ENCODE data around the gene NDUFAF2. TPM values are rescaled to one million over a fixed set of nuclear protein-coding genes. Genes with fewer than 3 reads are reported as not detected.
"Not testable (repeated sequence)": the region's sequence is repeated elsewhere in the genome, so short reads cannot be mapped to it uniquely, and the experiment has no call there.

The NDUFAF2 gene
- total RNA-seq, 4 donors from 2014 or later = 5.4 to 56.1 (median 7.3) TPM

GRCh38 chr5:61182449-61182848 lies 237.4 kb downstream of the NDUFAF2 start:
- no peaks in the 10 kb centered on the region for H3K36me3 ChIP-seq
- no peaks in the 10 kb centered on the region for H3K27me3 ChIP-seq
- TF ChIP-seq CTCF (IDR thresholded peaks at IDR 0.05) = no peak
- no peak for TF ChIP-seq POLR2A (IDR thresholded peaks at IDR 0.05)
- H3K4me3 ChIP-seq = no peak overlapping the region
- H3K9me3 ChIP-seq = no peaks in the 10 kb centered on the region
- H3K27ac ChIP-seq = no peak overlapping the region
- H3K4me1 ChIP-seq = no peaks in the 10 kb centered on the region
- DNase-seq = no peak

DNA sequence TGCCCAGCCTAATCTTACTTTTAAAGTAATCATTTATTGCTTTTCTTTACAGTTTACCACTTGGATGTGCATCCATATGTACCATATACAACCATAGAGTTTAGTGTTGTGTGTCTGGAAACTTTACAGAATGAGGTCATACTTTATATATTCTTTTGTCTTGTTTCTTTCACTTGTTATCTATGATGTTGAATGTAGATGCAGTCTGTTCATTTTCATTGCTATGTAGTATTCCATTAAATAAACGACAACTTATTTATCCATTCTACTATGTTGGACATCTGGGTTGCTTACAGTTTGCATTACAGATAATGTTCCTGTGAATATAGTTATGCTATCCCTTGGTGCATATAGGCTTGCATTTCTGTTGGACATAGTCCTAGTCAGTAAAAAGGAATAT lies 238.5 kb downstream of the NDUFAF2 start:
- Histone ChIP-seq H3K36me3 (no peaks in the 10 kb centered on the region), H3K4me3 (no peak overlapping the region), H3K27me3 (no peaks in the 10 kb centered on the region), H3K4me1 (no peaks in the 10 kb centered on the region), H3K27ac (no peak overlapping the region), H3K9me3 (no peaks in the 10 kb centered on the region)
- TF ChIP-seq POLR2A (IDR thresholded peaks at IDR 0.05) (no peak), CTCF (IDR thresholded peaks at IDR 0.05) (no peak)
- no peak for DNase-seq

DNA sequence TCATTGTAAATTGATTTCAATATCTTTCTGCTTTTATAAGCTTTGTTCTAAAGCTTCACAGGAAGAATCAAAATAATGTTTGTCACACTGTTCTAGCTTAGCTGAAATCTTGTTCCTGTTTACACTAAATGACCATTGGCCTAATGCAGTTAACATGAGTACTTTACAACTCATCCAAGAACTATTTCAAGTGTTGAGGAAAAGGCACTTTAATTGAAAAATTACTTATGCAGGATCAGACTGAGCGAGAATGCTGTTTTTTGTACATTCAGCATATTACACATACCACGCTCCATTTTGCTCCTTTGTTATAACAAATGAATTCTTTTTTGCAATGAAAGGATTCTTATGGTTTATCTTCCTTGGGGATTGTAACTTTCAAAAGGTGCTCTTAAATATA lies 239.7 kb downstream of the NDUFAF2 start:
- no peaks in the 10 kb centered on the region for H3K27me3 ChIP-seq
- H3K36me3 ChIP-seq = no peaks in the 10 kb centered on the region
- no peak overlapping the region for H3K27ac ChIP-seq
- no peaks in the 10 kb centered on the region for H3K4me1 ChIP-seq
- no peak overlapping the region for H3K4me3 ChIP-seq
- TF ChIP-seq POLR2A (IDR thresholded peaks at IDR 0.05) = no peak
- no peak for TF ChIP-seq CTCF (IDR thresholded peaks at IDR 0.05)
- DNase-seq = no peak
- H3K9me3 ChIP-seq = no peaks in the 10 kb centered on the region

DNA sequence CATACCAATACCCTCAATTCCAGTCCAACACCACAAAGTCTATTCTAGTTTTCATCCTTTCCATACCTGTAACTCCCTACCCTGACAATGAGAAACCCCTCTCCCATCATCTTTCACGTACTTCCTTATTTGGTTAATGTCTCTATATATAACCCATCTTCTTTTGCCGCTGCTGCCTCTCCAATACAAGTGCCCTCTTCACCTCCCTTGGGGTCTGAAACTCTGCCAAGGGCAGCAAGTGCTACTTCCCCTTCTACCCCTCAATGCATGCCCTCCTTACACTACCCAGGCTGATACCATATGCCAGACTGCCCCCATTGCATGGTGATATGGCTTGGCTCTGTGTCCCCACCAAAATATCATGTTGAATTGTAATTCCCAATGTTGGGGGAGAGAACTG lies 241.6 kb downstream of the NDUFAF2 start:
- Histone ChIP-seq H3K4me1 (no peaks in the 10 kb centered on the region), H3K9me3 (no peaks in the 10 kb centered on the region), H3K4me3 (no peak overlapping the region), H3K27me3 (no peaks in the 10 kb centered on the region), H3K36me3 (no peaks in the 10 kb centered on the region), H3K27ac (no peak overlapping the region)
- TF ChIP-seq CTCF (IDR thresholded peaks at IDR 0.05) (no peak), POLR2A (IDR thresholded peaks at IDR 0.05) (no peak)
- DNase-seq = no peak

DNA sequence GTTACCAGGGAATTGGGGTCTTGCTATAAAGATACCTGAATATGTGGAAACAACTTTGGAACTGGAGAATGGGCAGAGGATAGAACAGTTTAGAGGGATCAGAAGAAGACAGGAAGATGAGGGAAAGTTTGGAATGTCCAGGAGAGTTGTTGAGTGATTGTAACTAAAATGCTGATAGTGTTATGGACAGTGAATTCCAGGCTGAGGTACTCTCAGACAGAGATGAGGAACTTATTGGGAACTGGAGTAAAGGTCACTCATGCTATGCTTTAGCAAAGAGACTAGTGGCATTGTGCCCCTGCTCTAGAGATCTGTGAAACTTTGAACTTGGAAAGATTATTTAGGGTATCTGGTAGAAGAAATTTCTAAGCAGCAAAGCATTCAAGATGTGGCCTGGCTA lies 242.3 kb downstream of the NDUFAF2 start:
- not testable (repeated sequence) for H3K4me1 ChIP-seq, H3K36me3 ChIP-seq, H3K27ac ChIP-seq, H3K9me3 ChIP-seq, H3K27me3 ChIP-seq, DNase-seq, H3K4me3 ChIP-seq

GRCh38 chr5:61187826-61188225 lies 242.8 kb downstream of the NDUFAF2 start:
- DNase-seq, H3K36me3 ChIP-seq, H3K4me1 ChIP-seq, H3K27me3 ChIP-seq, H3K27ac ChIP-seq, H3K9me3 ChIP-seq, H3K4me3 ChIP-seq: not testable (repeated sequence)

GRCh38 chr5:61198606-61199005 lies 253.6 kb downstream of the NDUFAF2 start:
- no peak for TF ChIP-seq POLR2A (IDR thresholded peaks at IDR 0.05)
- DNase-seq = no peak
- no peak overlapping the region for H3K27ac ChIP-seq
- no peak overlapping the region for H3K4me3 ChIP-seq
- H3K36me3 ChIP-seq = no peaks in the 10 kb centered on the region
- no peaks in the 10 kb centered on the region for H3K4me1 ChIP-seq
- no peaks in the 10 kb centered on the region for H3K27me3 ChIP-seq
- H3K9me3 ChIP-seq = no peaks in the 10 kb centered on the region

All from Peyer's patch (tissue), 4 donors.